Testis (tissue), 2 donors: ENCODE measurements around the gene TMIGD1.

Experiments used
- POLR2A ChIP-seq: fragments of 450-650 bp; IDR thresholded peaks from one replicate; pipeline ENCODE4 v1.6.1; 2017; ENCODE audit warnings: antibody characterized with exemption, mild to moderate bottlenecking, moderate library complexity
- TF ChIP-seq, protein P1 (sequence below), 3 experiments: fragments of 450-650 bp in 2 of 3; fragments of 200-600 bp in 1 of 3; sonication (generic) in 1 of 3; IDR thresholded peaks; one replicate each; pipeline ENCODE4 v1.5.1; 2016 to 2019; ENCODE audit warnings: antibody characterized with exemption in 3 of 3, mild to moderate bottlenecking in 2 of 3, moderate library complexity in 1 of 3

DNA sequence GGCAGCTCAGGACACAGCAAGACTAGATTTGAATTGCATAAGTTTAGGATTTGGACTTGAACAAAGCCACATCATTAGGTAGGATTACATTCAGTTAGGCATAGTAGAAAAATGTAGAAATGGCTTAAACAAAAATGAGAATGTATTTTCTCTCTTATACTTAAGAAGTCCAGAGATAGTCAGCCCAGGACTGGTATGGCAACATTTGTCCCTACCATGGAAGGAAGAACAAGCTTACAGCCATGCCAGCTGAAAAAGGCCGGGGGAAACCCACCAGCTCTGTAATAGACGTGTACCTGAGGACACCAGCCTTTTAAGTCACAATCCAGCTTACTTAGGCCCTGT, 11.2 kb upstream of the TMIGD1 start:
- TF ChIP-seq, protein P1, sequence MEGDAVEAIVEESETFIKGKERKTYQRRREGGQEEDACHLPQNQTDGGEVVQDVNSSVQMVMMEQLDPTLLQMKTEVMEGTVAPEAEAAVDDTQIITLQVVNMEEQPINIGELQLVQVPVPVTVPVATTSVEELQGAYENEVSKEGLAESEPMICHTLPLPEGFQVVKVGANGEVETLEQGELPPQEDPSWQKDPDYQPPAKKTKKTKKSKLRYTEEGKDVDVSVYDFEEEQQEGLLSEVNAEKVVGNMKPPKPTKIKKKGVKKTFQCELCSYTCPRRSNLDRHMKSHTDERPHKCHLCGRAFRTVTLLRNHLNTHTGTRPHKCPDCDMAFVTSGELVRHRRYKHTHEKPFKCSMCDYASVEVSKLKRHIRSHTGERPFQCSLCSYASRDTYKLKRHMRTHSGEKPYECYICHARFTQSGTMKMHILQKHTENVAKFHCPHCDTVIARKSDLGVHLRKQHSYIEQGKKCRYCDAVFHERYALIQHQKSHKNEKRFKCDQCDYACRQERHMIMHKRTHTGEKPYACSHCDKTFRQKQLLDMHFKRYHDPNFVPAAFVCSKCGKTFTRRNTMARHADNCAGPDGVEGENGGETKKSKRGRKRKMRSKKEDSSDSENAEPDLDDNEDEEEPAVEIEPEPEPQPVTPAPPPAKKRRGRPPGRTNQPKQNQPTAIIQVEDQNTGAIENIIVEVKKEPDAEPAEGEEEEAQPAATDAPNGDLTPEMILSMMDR (IDR thresholded peaks at IDR 0.05): no peak
- TF ChIP-seq POLR2A: no peak
